Measurements from ENCODE around the gene LYRM2.

Gene LYRM2, protein sequence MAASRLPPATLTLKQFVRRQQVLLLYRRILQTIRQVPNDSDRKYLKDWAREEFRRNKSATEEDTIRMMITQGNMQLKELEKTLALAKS

DNA sequence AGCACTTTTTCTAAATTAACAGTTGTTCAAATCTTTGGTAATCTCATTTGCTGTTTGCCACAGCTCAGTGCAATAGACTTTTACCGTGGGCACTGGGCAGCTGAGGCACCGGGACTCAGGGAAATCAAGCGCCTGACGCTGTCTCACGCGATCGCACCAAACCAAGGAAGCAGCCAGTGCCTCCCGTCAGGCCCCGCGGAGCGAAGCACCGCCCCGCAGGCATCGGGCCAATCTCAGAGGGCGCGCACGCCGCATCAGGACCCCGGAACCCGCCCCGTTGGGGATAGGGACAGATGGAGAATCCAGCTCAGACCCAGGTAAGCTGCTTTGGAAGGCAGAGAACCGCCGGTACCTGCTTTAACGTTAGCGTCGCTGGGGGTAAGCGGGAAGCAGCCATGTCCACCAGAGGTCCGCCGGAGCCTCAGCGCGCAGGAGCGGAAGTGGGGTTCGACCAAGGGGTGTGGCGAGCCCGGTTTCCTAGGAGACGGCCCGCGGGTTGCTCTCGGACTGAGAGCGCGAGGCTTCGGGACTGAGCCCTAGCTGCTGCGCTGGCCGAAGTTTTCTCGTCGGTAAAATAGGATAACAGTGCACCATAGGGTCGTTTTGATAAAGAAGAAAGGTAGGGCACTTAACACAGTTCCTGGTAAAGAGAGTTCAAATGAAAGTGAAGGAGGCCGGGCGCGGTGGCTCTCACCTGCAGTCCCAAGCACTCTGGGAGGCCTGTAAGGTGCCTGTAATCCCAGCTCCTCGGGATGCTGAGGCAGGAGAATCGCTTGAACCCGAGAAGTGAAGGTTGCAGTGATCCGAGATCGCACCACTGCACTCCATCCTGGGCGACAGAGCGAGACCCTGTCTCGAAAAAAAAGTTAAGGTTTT, at the start of gene LYRM2:
Gene LYRM2, minus strand, starts transcription at position 428 of the 876 bp plus-strand sequence. Its CDS starts 31 bp downstream, at position 397.
- no peak for TF ChIP-seq CTCF (IDR thresholded peaks at IDR 0.05; ENCODE audit: low read depth, low read length)
- TF ChIP-seq EZH2phosphoT487 (IDR thresholded peaks at IDR 0.05; ENCODE audit: low read depth), result no peak

DNA sequence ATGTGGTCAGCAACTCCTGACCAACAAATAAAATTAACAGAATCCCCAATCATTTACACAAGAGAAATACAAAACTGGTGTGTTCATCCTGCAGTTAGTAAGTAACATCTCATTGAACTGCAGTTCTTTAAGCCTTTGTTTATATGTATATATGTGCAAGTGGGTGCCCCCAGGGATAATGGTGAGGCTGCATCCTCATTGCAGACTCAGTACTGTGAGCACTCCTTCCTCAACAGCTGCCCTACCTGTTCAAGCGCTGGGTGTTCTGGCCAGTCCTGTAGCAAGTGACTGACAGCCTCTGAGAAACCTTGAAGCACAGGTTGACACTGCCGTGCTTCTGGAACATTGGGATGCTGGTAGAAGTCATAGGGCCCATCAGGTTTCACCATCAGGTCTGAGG, 49.8 kb upstream of the LYRM2 start:
- no peak overlapping the region for H3K4me3 ChIP-seq (ENCODE audit: low read length)
- no peaks in the 10 kb centered on the region for H3K79me2 ChIP-seq (ENCODE audit: low read length)
- no peaks in the 10 kb centered on the region for H3K9me3 ChIP-seq (ENCODE audit: insufficient read depth, low read length)
- no peak overlapping the region for H2AFZ ChIP-seq (ENCODE audit: low read depth, low read length)
- H3K27me3 ChIP-seq (ENCODE audit: low read depth, low read length), result no peaks in the 10 kb centered on the region
- peaks cover 38% of the 10 kb centered on the region for H3K36me3 ChIP-seq (replicated peaks; ENCODE audit: low read depth, low read length)
- no peaks in the 10 kb centered on the region for H3K4me1 ChIP-seq (ENCODE audit: low read length)
- no peaks in the 10 kb centered on the region for H4K20me1 ChIP-seq (ENCODE audit: insufficient read depth, low read length)
- no peak overlapping the region for H3K4me2 ChIP-seq (ENCODE audit: low read length)
- H3K27ac ChIP-seq (ENCODE audit: low read length), result no peak overlapping the region
- no peak for TF ChIP-seq EZH2phosphoT487 (IDR thresholded peaks at IDR 0.05; ENCODE audit: low read depth)
- no peak for TF ChIP-seq CTCF (IDR thresholded peaks at IDR 0.05; ENCODE audit: low read depth, low read length)
- no peak overlapping the region for H3K9ac ChIP-seq (ENCODE audit: low read length)

More for the DNA sequence above, at the start of gene LYRM2:
- H3K36me3 ChIP-seq (replicated peaks; ENCODE audit: low read depth, low read length), result no peaks in the 10 kb centered on the region
- peak within 1 kb of the TSS; percentile 74 for H3K9ac ChIP-seq (ENCODE audit: low read length)
- no peaks in the 10 kb centered on the region for H3K27me3 ChIP-seq (ENCODE audit: low read depth, low read length)
- peaks cover 9% of the 10 kb centered on the region; the same call in 1 of the 2 replicates for H3K4me1 ChIP-seq (ENCODE audit: low read length)
- peaks cover 10% of the 10 kb centered on the region for H3K79me2 ChIP-seq (ENCODE audit: low read length)
- H3K27ac ChIP-seq (ENCODE audit: low read length), result peak within 1 kb of the TSS; percentile 88
- H3K4me2 ChIP-seq (ENCODE audit: low read length), result peak within 1 kb of the TSS; percentile 77
- no peaks in the 10 kb centered on the region for H4K20me1 ChIP-seq (ENCODE audit: insufficient read depth, low read length)
- no peaks in the 10 kb centered on the region for H3K9me3 ChIP-seq (ENCODE audit: insufficient read depth, low read length)
- peak within 1 kb of the TSS; percentile 80 for H3K4me3 ChIP-seq (ENCODE audit: low read length)
- peak within 1 kb of the TSS; percentile 72 for H2AFZ ChIP-seq (ENCODE audit: low read depth, low read length)

DNA sequence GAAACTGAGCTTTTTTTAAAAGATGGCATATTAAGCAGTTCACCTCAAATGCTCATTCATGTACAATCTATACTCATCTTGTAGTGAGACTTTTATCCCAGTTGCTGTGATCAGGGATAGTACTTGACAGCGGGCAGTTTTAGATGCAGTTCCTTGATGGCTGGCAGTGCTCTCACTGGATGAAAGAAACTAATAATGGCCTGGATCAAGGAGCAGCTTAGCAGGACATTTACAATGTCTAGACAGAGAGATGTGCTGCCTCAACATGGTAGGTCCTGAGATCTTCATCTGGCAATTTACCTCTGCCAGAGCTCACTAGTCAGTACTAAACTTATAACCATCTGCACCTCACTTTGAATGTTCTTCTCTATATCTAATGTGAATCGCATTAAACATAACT, 46.8 kb upstream of the LYRM2 start:
- Histone ChIP-seq H3K27me3 (ENCODE audit: low read depth, low read length) (no peaks in the 10 kb centered on the region), H3K79me2 (ENCODE audit: low read length) (no peaks in the 10 kb centered on the region), H3K9ac (ENCODE audit: low read length) (no peak overlapping the region), H3K9me3 (ENCODE audit: insufficient read depth, low read length) (no peaks in the 10 kb centered on the region), H4K20me1 (ENCODE audit: insufficient read depth, low read length) (no peaks in the 10 kb centered on the region), H3K4me1 (ENCODE audit: low read length) (no peaks in the 10 kb centered on the region), H3K4me2 (ENCODE audit: low read length) (no peak overlapping the region), H2AFZ (ENCODE audit: low read depth, low read length) (no peak overlapping the region), H3K4me3 (ENCODE audit: low read length) (no peak overlapping the region), H3K27ac (ENCODE audit: low read length) (no peak overlapping the region), H3K36me3 (replicated peaks; ENCODE audit: low read depth, low read length) (peaks cover 32% of the 10 kb centered on the region)
- TF ChIP-seq EZH2phosphoT487 (IDR thresholded peaks at IDR 0.05; ENCODE audit: low read depth) (no peak), CTCF (IDR thresholded peaks at IDR 0.05; ENCODE audit: low read depth, low read length) (no peak)

GRCh38 chr6:89682991-89683390, 44.4 kb upstream of the LYRM2 start:
- no peak overlapping the region for H3K27ac ChIP-seq (ENCODE audit: low read length)
- peaks cover 31% of the 10 kb centered on the region for H3K36me3 ChIP-seq (replicated peaks; ENCODE audit: low read depth, low read length)
- TF ChIP-seq EZH2phosphoT487 (IDR thresholded peaks at IDR 0.05; ENCODE audit: low read depth) (no peak), CTCF (IDR thresholded peaks at IDR 0.05; ENCODE audit: low read depth, low read length) (no peak)
- no peak overlapping the region for H2AFZ ChIP-seq (ENCODE audit: low read depth, low read length)
- H3K4me2 ChIP-seq (ENCODE audit: low read length), result no peak overlapping the region
- H3K79me2 ChIP-seq (ENCODE audit: low read length), result no peaks in the 10 kb centered on the region
- no peak overlapping the region for H3K9ac ChIP-seq (ENCODE audit: low read length)
- H3K4me3 ChIP-seq (ENCODE audit: low read length), result no peak overlapping the region
- H3K9me3 ChIP-seq (ENCODE audit: insufficient read depth, low read length), result no peaks in the 10 kb centered on the region
- H3K27me3 ChIP-seq (ENCODE audit: low read depth, low read length), result no peaks in the 10 kb centered on the region
- H3K4me1 ChIP-seq (ENCODE audit: low read length), result no peaks in the 10 kb centered on the region
- no peaks in the 10 kb centered on the region for H4K20me1 ChIP-seq (ENCODE audit: insufficient read depth, low read length)
